Thoracic aorta (tissue), 2 donors: Measurements from ENCODE around the gene ZNF511. TPM values are rescaled to one million over a fixed set of nuclear protein-coding genes. Genes with fewer than 3 reads are reported as not detected.

Source experiments
- ATAC-seq: fragments of 150-250 bp; one replicate; pipeline ENCODE4 v1.8.0; 2017; ENCODE audit warnings: low read depth; ENCODE audit not compliant: insufficient number of reproducible peaks, low FRiP score
- DNase-seq: peaks from one replicate; pipeline ENCODE4 v3.0.0-alpha.2; 2020; ENCODE audit warnings: low spot score
- H3K27ac ChIP-seq, 2 donors: fragments of 200-600 bp; sonication (generic); 1 replicate in 1 of 2; 2 replicates in 1 of 2; pipeline ENCODE4 v1.5.1; 2016; ENCODE audit warnings: mild to moderate bottlenecking in 2 of 2, moderate library complexity in 2 of 2
- H3K27me3 ChIP-seq: fragments of 200-600 bp; sonication (generic); replicated peaks from 2 replicates; pipeline ENCODE4 v1.6.0; 2016; ENCODE audit warnings: mild to moderate bottlenecking; ENCODE audit not compliant: insufficient read depth
- H3K36me3 ChIP-seq: fragments of 200-600 bp; sonication (generic); one replicate; pipeline ENCODE4 v1.5.1; 2016
- H3K4me1 ChIP-seq, 2 donors: fragments of 200-600 bp; sonication (generic); 1 replicate in 1 of 2; 2 replicates in 1 of 2; pipeline versions ENCODE4 v1.5.1 to v1.6.0; 2016; ENCODE audit warnings: low read depth in 2 of 2, mild to moderate bottlenecking in 1 of 2; ENCODE audit not compliant: control insufficient read depth in 1 of 2
- H3K4me3 ChIP-seq: fragments of 200-600 bp; sonication (generic); 2 replicates; pipeline ENCODE4 v1.5.1; 2016; ENCODE audit warnings: mild to moderate bottlenecking
- H3K9me3 ChIP-seq: fragments of 200-600 bp; sonication (generic); 2 replicates; pipeline ENCODE4 v1.5.1; 2016
- total RNA-seq, 2 donors: library from RNA; depleted of rRNA; stranded (reverse); fragments of >200 nt; gene quantifications; one replicate each; pipeline versions ENCODE4 v1.1.0 to v1.2.3, GENCODE V29; 2016
- TF ChIP-seq, protein P1 (sequence below): fragments of 200-600 bp; sonication (generic); IDR thresholded peaks from one replicate; pipeline ENCODE4 v1.5.1; 2019; ENCODE audit warnings: antibody characterized with exemption

ZNF511 gene
- total RNA-seq, 2 donors from 2014 or later = 20.0 to 33.2 TPM

DNA sequence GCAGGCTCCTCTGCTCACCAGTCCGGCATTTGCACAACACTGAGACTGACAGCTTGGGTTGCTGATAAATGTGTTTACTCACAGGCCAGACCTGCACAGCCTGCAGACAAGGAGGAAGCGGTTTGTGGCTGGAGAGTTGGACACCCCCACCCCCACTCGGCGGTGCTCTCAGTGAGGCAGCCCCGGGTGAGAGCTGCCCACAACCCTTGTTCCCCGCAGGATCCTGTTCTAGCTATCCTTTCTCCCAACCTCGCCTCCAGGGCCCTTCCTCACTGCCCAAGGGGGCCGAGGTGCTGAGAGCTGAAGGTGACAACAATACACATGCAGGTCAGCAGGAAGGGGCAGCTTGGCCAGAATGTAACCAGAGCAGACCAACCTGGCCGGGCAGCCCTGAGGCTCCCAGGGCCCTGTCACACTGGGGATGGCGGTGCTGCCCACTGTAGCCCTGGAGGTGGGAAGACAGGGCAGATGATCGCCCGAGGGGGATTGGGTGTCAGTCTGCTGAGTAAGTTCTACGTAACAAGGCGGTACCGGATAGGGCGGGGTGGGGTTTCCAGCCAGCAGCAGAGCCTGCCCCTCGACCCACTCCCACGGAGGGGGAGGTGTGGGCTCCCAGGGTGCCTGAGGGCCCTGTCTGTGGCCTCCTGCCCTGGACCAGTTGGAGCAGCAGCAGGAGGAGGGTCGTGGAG is 30.0 kb upstream of the ZNF511 start:
- Histone ChIP-seq H3K36me3 (peaks cover 32% of the 10 kb centered on the region), H3K9me3 (no peaks in the 10 kb centered on the region), H3K27ac (no peak overlapping the region), H3K27me3 (no peaks in the 10 kb centered on the region), H3K4me3 (no peak overlapping the region), H3K4me1 (peaks cover 9 to 11% of the 10 kb centered on the region in 2 donors)
- ATAC-seq (no peak), DNase-seq (no peak)
- TF ChIP-seq, protein P1, sequence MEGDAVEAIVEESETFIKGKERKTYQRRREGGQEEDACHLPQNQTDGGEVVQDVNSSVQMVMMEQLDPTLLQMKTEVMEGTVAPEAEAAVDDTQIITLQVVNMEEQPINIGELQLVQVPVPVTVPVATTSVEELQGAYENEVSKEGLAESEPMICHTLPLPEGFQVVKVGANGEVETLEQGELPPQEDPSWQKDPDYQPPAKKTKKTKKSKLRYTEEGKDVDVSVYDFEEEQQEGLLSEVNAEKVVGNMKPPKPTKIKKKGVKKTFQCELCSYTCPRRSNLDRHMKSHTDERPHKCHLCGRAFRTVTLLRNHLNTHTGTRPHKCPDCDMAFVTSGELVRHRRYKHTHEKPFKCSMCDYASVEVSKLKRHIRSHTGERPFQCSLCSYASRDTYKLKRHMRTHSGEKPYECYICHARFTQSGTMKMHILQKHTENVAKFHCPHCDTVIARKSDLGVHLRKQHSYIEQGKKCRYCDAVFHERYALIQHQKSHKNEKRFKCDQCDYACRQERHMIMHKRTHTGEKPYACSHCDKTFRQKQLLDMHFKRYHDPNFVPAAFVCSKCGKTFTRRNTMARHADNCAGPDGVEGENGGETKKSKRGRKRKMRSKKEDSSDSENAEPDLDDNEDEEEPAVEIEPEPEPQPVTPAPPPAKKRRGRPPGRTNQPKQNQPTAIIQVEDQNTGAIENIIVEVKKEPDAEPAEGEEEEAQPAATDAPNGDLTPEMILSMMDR = no peak

DNA sequence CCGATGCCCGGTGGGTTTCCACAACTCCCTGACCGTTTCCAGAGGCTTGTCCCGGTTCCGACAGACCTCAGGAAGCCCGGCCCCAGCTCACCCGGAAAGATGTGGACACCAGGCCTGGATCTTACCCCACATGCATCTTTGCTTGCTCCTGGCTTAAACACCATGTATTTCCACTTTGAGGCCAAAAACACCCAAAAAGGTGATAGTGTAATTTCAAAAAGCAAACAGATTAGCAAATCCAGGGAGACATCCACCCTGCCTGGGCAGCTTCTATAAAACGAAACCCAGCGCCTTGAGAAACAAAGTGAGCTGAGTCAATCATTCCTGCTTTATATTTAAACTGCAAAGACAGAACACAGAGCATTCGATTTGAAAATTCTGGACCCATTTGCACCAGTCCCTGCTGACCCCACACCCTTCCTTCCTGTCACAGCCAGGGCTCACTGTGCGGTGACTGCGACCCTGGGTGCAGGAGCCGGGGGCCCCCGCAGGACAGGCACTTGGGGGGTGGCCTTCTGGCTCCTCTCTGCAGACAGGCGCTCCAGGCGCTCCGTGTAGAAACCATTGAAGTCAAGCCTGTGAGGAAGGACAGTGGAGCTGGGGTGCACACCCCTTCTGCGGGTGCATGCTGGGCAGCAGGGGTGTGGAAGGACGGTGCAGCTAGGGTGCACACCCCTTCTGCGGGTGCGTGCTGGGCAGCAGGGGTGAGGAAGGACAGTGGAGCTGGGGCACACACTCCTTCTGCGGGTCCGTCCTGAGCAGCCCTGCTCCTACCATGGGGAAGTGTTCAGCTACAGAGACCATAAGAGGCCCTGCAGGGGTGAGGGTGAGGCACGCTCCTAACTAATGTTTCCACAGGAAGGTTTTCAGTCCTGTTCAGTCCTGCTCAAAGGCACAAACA is 29.1 kb upstream of the ZNF511 start:
- no peak overlapping the region for H3K27ac ChIP-seq

DNA sequence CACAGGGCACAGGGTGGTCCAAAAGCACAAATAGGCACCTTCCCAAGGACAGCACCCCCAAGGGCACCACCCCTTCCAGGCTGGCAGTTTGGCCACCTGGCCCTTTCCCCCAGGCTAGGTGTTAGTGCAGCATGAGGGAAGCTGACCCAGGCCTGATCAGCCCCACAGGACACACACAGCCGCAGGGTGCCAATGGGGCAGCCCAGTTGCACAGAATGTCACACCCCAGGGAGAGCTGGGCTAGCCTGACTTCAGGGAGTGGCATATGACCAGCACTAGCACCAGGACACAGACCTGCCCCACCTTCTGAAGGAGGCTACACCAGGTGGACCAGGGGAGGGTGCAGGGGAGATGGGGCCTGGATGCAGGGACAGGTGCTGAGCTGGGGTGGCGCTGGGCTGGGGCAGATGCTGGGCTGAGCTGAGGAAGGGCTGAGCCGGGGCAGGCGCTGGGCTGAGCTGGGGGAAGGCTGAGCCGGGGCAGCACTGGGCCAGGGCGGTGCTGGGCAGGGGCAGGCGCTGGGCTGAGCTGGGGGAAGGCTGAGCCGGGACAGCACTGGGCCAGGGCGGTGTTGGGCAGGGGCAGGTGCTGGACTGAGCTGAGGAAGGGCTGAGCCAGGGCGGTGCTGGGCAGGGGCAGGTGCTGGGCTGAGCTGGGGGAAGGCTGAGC is 28.2 kb upstream of the ZNF511 start:
- DNase-seq (no peak), ATAC-seq (no peak)
- TF ChIP-seq, protein P1 = no peak
- no peak overlapping the region for H3K4me3 ChIP-seq
- H3K36me3 ChIP-seq = peaks cover 49% of the 10 kb centered on the region
- H3K27me3 ChIP-seq = no peaks in the 10 kb centered on the region
- no peak overlapping the region for H3K27ac ChIP-seq
- H3K4me1 ChIP-seq = peaks cover 9 to 11% of the 10 kb centered on the region in 2 donors
- H3K9me3 ChIP-seq = no peaks in the 10 kb centered on the region

More for the DNA sequence above, 29.1 kb upstream of the ZNF511 start:
- Histone ChIP-seq H3K27me3 (no peaks in the 10 kb centered on the region), H3K36me3 (peaks cover 40% of the 10 kb centered on the region), H3K4me1 (peaks cover 9 to 11% of the 10 kb centered on the region in 2 donors), H3K9me3 (no peaks in the 10 kb centered on the region), H3K4me3 (no peak overlapping the region)
- ATAC-seq (no peak), DNase-seq (no peak)
- TF ChIP-seq, protein P1 = no peak

DNA sequence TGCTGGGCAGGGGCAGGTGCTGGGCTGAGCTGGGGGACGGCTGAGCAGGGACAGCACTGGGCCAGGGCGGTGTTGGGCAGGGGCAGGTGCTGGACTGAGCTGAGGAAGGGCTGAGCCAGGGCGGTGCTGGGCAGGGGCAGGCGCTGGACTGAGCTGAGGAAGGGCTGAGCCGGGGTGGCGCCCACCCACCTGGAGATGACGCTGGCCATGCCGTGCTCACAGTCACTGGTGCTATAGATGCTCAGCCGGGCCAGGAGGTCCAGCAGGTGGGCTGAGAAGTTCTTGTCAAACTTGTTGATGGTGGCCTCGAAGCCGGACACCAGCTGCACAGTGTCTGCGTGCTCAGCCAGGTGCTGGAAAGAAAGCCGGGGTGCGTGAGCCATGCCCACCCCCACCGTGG is 27.6 kb upstream of the ZNF511 start:
- no peak overlapping the region for H3K27ac ChIP-seq
- ATAC-seq = no peak
- no peak for DNase-seq
- peaks cover 54% of the 10 kb centered on the region for H3K36me3 ChIP-seq
- TF ChIP-seq, protein P1 = no peak
- H3K4me1 ChIP-seq = peaks cover 9 to 11% of the 10 kb centered on the region in 2 donors
- H3K4me3 ChIP-seq = no peak overlapping the region
- H3K27me3 ChIP-seq = no peaks in the 10 kb centered on the region
- H3K9me3 ChIP-seq = no peaks in the 10 kb centered on the region
